H1 (cell line): ENCODE measurements around the gene ACOD1.

Experiments
- CHD2 ChIP-seq: IDR thresholded peaks from 2 replicates; pipeline ENCODE4 v1.6.1; 2012; ENCODE audit warnings: low read length, improper control_type of control experiment
- PHF8 ChIP-seq: fragments of 200-600 bp; sonication (generic); conservative IDR thresholded peaks from 2 replicates; pipeline ENCODE4 v1.7.1; 2012; ENCODE audit warnings: low read depth, mild to moderate bottlenecking, inconsistent platforms, low read length, moderate library complexity
- POLR2A ChIP-seq, 2 experiments: IDR thresholded peaks; 1 replicate in 1 of 2; 2 replicates in 1 of 2; pipeline ENCODE4 v1.6.1; 2011; ENCODE audit warnings: low read depth in 2 of 2, low read length in 2 of 2, mild to moderate bottlenecking in 2 of 2; ENCODE audit errors: control extremely low read depth in 1 of 2
- POLR2AphosphoS5 ChIP-seq: IDR thresholded peaks from 2 replicates; pipeline ENCODE4 v1.6.1; 2011; ENCODE audit warnings: low read depth, low read length
- POU5F1 ChIP-seq: IDR thresholded peaks from 2 replicates; pipeline ENCODE4 v1.6.1; 2011; ENCODE audit warnings: low read depth, mild to moderate bottlenecking, low read length, moderate library complexity
- TF ChIP-seq, protein P1 (sequence below): IDR thresholded peaks from 2 replicates; pipeline ENCODE4 v1.6.1; 2012; ENCODE audit warnings: inconsistent platforms
- TF ChIP-seq, protein P2 (sequence below), 3 experiments: IDR thresholded peaks; 1 replicate in 2 of 3; 2 replicates in 1 of 3; pipeline versions ENCODE4 v1.5.1 to v1.6.1; 2011; ENCODE audit warnings: low read length in 3 of 3, mild to moderate bottlenecking in 3 of 3, inconsistent platforms in 2 of 3, low read depth in 1 of 3, moderate library complexity in 1 of 3; ENCODE audit not compliant: insufficient read depth in 1 of 3; ENCODE audit errors: control extremely low read depth in 1 of 3
- TF ChIP-seq, protein P3 (sequence below): IDR thresholded peaks from 2 replicates; pipeline ENCODE4 v1.6.1; 2012; ENCODE audit warnings: inconsistent platforms

DNA sequence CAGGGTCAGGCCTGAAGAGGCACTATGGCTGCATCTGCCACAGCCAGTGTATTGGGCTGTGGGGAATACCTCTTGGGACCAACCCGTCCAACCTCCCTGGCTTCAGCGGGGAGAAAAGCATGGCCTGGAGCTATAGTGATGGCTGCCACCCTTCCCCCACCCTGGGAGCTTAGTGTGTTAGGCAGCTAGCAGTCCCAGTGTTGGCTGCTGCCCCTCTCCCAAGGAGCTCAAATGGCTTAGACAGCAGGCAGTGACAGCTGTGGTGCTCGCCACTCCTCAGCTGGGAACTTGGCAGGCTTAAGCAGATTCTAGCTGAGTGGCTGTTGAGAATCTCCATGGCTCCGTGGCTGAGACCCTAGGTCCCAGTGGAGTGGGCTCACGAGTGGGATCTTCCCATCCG is 19.7 kb downstream of the ACOD1 start:
- TF ChIP-seq CHD2 (no peak), POLR2AphosphoS5 (no peak), PHF8 (no peak), POLR2A (IDR thresholded peaks at IDR 0.05; ENCODE audit: control extremely low read depth in 1 of 2, low read depth in 2 of 2, low read length in 2 of 2) (no peak), POU5F1 (no peak)
- TF ChIP-seq, protein P1, sequence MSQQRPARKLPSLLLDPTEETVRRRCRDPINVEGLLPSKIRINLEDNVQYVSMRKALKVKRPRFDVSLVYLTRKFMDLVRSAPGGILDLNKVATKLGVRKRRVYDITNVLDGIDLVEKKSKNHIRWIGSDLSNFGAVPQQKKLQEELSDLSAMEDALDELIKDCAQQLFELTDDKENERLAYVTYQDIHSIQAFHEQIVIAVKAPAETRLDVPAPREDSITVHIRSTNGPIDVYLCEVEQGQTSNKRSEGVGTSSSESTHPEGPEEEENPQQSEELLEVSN = no peak
- TF ChIP-seq, protein P2, sequence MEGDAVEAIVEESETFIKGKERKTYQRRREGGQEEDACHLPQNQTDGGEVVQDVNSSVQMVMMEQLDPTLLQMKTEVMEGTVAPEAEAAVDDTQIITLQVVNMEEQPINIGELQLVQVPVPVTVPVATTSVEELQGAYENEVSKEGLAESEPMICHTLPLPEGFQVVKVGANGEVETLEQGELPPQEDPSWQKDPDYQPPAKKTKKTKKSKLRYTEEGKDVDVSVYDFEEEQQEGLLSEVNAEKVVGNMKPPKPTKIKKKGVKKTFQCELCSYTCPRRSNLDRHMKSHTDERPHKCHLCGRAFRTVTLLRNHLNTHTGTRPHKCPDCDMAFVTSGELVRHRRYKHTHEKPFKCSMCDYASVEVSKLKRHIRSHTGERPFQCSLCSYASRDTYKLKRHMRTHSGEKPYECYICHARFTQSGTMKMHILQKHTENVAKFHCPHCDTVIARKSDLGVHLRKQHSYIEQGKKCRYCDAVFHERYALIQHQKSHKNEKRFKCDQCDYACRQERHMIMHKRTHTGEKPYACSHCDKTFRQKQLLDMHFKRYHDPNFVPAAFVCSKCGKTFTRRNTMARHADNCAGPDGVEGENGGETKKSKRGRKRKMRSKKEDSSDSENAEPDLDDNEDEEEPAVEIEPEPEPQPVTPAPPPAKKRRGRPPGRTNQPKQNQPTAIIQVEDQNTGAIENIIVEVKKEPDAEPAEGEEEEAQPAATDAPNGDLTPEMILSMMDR (IDR thresholded peaks at IDR 0.05; ENCODE audit: control extremely low read depth in 1 of 3, insufficient read depth in 1 of 3, low read depth in 1 of 3, low read length in 3 of 3) = no peak
- TF ChIP-seq, protein P3, sequence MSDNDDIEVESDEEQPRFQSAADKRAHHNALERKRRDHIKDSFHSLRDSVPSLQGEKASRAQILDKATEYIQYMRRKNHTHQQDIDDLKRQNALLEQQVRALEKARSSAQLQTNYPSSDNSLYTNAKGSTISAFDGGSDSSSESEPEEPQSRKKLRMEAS = no peak
